ENCODE measurements around the gene MND1.

DNA sequence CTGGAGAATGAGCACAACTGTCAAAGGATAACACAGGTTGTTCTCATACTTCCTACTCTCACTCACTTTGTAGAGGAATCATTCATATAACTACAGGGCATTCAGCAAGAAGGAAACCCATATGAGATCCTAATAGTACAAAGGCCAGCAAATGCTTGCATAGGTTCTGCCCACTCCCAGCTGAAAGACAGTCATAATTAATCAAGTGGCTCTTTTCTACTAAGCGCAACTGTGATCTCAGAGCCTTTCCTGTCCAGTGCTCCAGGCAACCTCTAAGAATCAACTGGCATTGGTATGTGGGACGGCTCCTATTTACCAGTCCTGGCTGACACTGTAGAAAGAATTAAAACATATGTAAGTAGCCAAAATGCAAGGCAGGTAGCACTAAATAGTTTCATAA, 18.9 kb upstream of the MND1 start:
- TF ChIP-seq, protein P1, sequence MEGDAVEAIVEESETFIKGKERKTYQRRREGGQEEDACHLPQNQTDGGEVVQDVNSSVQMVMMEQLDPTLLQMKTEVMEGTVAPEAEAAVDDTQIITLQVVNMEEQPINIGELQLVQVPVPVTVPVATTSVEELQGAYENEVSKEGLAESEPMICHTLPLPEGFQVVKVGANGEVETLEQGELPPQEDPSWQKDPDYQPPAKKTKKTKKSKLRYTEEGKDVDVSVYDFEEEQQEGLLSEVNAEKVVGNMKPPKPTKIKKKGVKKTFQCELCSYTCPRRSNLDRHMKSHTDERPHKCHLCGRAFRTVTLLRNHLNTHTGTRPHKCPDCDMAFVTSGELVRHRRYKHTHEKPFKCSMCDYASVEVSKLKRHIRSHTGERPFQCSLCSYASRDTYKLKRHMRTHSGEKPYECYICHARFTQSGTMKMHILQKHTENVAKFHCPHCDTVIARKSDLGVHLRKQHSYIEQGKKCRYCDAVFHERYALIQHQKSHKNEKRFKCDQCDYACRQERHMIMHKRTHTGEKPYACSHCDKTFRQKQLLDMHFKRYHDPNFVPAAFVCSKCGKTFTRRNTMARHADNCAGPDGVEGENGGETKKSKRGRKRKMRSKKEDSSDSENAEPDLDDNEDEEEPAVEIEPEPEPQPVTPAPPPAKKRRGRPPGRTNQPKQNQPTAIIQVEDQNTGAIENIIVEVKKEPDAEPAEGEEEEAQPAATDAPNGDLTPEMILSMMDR (IDR thresholded peaks at IDR 0.05): no peak
- no peak for TF ChIP-seq EZH2 (IDR thresholded peaks at IDR 0.05)

Data from neural progenitor cell (in vitro differentiated cells).